SU-DHL-6 (cell line): ENCODE data around the gene KCND2.

ENCODE experiments used
- H2AFZ ChIP-seq: fragments of 200-600 bp; sonication (generic); 2 replicates; pipeline ENCODE4 v1.6.1; 2014; ENCODE audit warnings: low read depth, mild to moderate bottlenecking, moderate library complexity, mixed read lengths, antibody characterized with exemption, low read length; ENCODE audit not compliant: severe bottlenecking
- H3F3A ChIP-seq: fragments of 200-600 bp; shearing (Covaris generic); 2 replicates; pipeline ENCODE4 v1.6.0; 2016; ENCODE audit warnings: antibody characterized with exemption, mild to moderate bottlenecking; ENCODE audit not compliant: insufficient read depth
- H3K27ac ChIP-seq: fragments of 200-600 bp; sonication (generic); 2 replicates; pipeline ENCODE4 v1.5.1; 2016; ENCODE audit warnings: low read depth, mild to moderate bottlenecking, low read length, moderate library complexity, mixed read lengths
- H3K27me3 ChIP-seq: fragments of 200-600 bp; sonication (generic), shearing (Covaris generic); 2 replicates; pipeline ENCODE4 v1.6.0; 2014; ENCODE audit warnings: mild to moderate bottlenecking, low read length
- H3K36me3 ChIP-seq: fragments of 200-600 bp; sonication (generic); 2 replicates; pipeline ENCODE4 v1.6.1; 2014; ENCODE audit warnings: mild to moderate bottlenecking, low read length, mixed read lengths
- H3K4me2 ChIP-seq: fragments of 300-600, 200-600 bp; shearing (Covaris generic), sonication (generic); 2 replicates; pipeline ENCODE4 v1.6.0; 2014; ENCODE audit warnings: low read length, low read depth, mild to moderate bottlenecking; ENCODE audit not compliant: poor library complexity, severe bottlenecking
- H3K4me3 ChIP-seq: fragments of 200-600 bp; sonication (generic); 2 replicates; pipeline ENCODE4 v1.5.1; 2014; ENCODE audit warnings: antibody characterized with exemption, low read length, mild to moderate bottlenecking, mixed read lengths; ENCODE audit not compliant: insufficient read depth, poor library complexity, severe bottlenecking
- H3K79me2 ChIP-seq: fragments of 200-600 bp; sonication (generic); 2 replicates; pipeline ENCODE4 v1.6.1; 2014; ENCODE audit warnings: mild to moderate bottlenecking, low read length, moderate library complexity; ENCODE audit not compliant: insufficient read depth
- H3K9ac ChIP-seq: fragments of 200-600 bp; sonication (generic); 2 replicates; pipeline ENCODE4 v1.7.0; 2014; ENCODE audit warnings: mild to moderate bottlenecking, low read length
- H3K9me2 ChIP-seq: fragments of 200-600 bp; sonication (generic); replicated peaks from 2 replicates; pipeline ENCODE4 v1.6.1; 2014; ENCODE audit warnings: low read length; ENCODE audit not compliant: insufficient read depth
- H3K9me3 ChIP-seq: fragments of 200-600 bp; sonication (generic); 2 replicates; pipeline ENCODE4 v1.6.1; 2014; ENCODE audit warnings: low read length, mixed read lengths; ENCODE audit not compliant: insufficient read depth
- H4K20me1 ChIP-seq: fragments of 200-600 bp; sonication (generic); 2 replicates; pipeline ENCODE4 v1.6.1; 2014; ENCODE audit warnings: low read depth, mild to moderate bottlenecking, antibody characterized with exemption, low read length, moderate library complexity, mixed read lengths
- EZH2phosphoT487 ChIP-seq: fragments of 200-600 bp; sonication (generic), shearing (Covaris generic); conservative IDR thresholded peaks from 2 replicates; pipeline ENCODE4 v1.6.1; 2018; ENCODE audit warnings: mild to moderate bottlenecking, antibody characterized with exemption, low read length, moderate library complexity, mixed read lengths
- TF ChIP-seq, protein P1 (sequence below): fragments of 200-600 bp; sonication (generic); IDR thresholded peaks from one replicate; pipeline ENCODE4 v1.5.1; 2017; ENCODE audit warnings: antibody characterized with exemption, mild to moderate bottlenecking, low read length, moderate library complexity; ENCODE audit not compliant: insufficient read depth, poor library complexity, severe bottlenecking

Gene KCND2

DNA sequence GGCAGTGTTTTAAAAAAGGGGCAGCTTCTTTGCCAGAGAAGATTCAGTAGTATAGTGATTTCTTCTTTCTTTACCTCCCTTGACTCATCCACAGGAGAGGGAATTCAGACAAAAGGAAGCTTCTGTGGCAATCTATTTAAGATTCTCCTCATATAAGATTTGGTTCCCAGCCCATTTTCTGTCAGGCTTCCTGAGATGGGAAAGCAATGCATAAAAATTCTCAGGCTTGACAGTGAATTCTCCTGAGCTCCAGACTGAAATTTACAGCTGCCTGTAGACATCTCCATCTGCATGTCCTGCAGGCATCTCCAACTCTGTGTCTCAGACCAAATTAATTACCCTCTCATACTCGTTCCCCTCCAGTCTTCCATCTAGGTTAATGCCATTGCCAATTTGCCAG lies 512.1 kb downstream of the KCND2 start:
- no peak for TF ChIP-seq EZH2phosphoT487
- TF ChIP-seq, protein P1, sequence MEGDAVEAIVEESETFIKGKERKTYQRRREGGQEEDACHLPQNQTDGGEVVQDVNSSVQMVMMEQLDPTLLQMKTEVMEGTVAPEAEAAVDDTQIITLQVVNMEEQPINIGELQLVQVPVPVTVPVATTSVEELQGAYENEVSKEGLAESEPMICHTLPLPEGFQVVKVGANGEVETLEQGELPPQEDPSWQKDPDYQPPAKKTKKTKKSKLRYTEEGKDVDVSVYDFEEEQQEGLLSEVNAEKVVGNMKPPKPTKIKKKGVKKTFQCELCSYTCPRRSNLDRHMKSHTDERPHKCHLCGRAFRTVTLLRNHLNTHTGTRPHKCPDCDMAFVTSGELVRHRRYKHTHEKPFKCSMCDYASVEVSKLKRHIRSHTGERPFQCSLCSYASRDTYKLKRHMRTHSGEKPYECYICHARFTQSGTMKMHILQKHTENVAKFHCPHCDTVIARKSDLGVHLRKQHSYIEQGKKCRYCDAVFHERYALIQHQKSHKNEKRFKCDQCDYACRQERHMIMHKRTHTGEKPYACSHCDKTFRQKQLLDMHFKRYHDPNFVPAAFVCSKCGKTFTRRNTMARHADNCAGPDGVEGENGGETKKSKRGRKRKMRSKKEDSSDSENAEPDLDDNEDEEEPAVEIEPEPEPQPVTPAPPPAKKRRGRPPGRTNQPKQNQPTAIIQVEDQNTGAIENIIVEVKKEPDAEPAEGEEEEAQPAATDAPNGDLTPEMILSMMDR: no peak
- H3K79me2 ChIP-seq: no peaks in the 10 kb centered on the region
- H2AFZ ChIP-seq: no peak overlapping the region
- no peaks in the 10 kb centered on the region for H3K27me3 ChIP-seq
- no peaks in the 10 kb centered on the region for H3K9me2 ChIP-seq
- H3K9me3 ChIP-seq: no peaks in the 10 kb centered on the region
- H3K27ac ChIP-seq: no peak overlapping the region
- no peak overlapping the region for H3K4me3 ChIP-seq
- H3K4me2 ChIP-seq: no peak overlapping the region
- H4K20me1 ChIP-seq: no peaks in the 10 kb centered on the region
- no peak overlapping the region for H3K9ac ChIP-seq
- no peaks in the 10 kb centered on the region for H3K36me3 ChIP-seq
- H3F3A ChIP-seq: no peaks in the 10 kb centered on the region

DNA sequence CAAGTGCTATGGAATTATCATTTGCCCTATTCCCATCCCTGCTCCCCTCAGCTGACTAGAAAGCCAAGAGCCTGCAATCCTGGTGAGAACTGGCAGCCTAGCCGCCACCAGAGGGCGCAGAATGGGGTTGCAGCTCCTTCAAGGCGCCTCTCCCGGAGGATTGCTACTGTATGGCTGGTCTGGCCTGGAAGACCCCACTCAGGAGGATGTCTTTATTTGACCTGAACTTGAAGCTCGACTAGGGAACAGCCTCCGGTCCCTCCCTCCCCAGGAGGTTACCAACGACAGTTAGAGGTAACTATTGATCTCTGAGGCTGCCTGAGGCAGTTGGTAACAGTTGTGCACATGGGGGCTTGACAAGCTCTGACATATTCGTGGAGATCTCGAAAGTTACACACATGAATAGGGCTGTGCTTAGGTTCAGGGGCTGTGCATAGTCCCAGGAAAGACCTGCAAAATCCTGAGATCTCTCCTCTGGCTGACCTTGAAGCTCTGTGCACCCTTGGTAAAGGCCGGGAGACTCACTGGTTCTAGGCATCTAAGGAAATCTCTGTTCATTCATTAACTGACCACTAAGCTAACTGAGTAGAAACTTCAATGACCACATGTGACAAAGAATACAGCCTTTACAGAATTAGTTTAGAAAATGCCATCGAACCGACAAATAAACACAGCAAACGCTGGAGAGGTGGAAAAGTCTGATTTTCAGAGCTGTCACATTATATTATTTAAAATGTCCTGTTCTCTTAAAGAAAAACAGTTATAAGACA lies 519.3 kb downstream of the KCND2 start:
- no peak overlapping the region for H2AFZ ChIP-seq
- no peaks in the 10 kb centered on the region for H3K9me2 ChIP-seq
- no peak overlapping the region for H3K27ac ChIP-seq
- H3K36me3 ChIP-seq: no peaks in the 10 kb centered on the region
- no peak overlapping the region for H3K9ac ChIP-seq
- H3K4me3 ChIP-seq: no peak overlapping the region
- TF ChIP-seq, protein P1: peak; percentile 92
- TF ChIP-seq EZH2phosphoT487: no peak
- H3K27me3 ChIP-seq: no peaks in the 10 kb centered on the region
- no peaks in the 10 kb centered on the region for H3K9me3 ChIP-seq
- H4K20me1 ChIP-seq: peaks cover 3% of the 10 kb centered on the region; the same call in 1 of the 2 replicates
- no peaks in the 10 kb centered on the region for H3K79me2 ChIP-seq
- H3F3A ChIP-seq: no peaks in the 10 kb centered on the region
- H3K4me2 ChIP-seq: no peak overlapping the region

DNA sequence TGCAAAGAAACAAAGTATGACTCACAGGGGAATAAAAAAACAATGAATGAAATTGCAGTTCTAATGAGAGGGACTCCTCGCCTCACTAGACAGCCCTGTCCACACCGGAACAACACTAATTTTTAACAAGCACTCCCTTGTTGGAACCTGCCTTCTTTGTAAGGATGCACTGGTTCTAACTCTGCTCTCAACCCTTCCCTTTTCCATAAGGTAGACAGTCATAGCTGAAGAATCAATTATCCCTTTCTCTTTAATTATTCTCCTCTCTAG lies 519.8 kb downstream of the KCND2 start:
- Histone ChIP-seq H3K4me3 (no peak overlapping the region), H3K9ac (no peak overlapping the region), H3K9me2 (no peaks in the 10 kb centered on the region), H3K27ac (no peak overlapping the region), H3K36me3 (no peaks in the 10 kb centered on the region), H3K4me2 (no peak overlapping the region), H3F3A (no peaks in the 10 kb centered on the region), H4K20me1 (peaks cover 3% of the 10 kb centered on the region; the same call in 1 of the 2 replicates), H2AFZ (no peak overlapping the region), H3K27me3 (no peaks in the 10 kb centered on the region), H3K9me3 (no peaks in the 10 kb centered on the region), H3K79me2 (no peaks in the 10 kb centered on the region)
- no peak for TF ChIP-seq EZH2phosphoT487

DNA sequence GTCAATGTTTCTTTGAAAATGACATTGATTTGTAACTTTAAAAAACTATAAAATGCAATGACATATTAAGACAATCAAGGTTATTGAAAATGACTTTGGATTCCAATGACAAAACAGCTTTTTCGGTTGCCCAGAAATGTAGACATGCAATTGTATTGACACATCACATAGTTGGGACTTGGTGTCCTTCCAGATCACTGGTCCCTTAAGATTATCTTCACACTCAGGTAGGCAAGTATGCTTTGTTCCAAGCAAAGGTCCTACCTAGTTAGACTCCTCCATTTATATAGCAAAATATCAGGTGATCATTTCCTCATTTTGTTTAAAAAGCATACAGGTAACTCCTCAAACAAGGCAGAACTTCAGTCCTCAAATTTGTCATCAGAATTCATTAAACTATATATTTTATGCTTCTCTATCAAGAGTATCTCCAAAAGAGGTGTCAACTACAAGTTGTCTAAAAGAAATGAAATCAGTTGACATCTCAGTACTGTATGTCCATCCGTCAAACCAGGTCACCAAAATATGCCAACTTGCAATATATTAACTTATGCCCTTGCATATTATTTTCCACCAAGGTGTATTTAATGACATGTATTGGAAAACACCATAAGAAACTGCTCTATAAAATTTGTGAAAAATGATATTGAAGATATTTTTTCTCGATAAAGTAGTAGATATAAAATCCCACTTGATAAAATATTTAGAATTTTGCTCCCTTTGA lies 520.4 kb downstream of the KCND2 start:
- H3K27me3 ChIP-seq: no peaks in the 10 kb centered on the region
- peaks cover 3% of the 10 kb centered on the region; the same call in 1 of the 2 replicates for H4K20me1 ChIP-seq
- no peaks in the 10 kb centered on the region for H3K36me3 ChIP-seq
- no peaks in the 10 kb centered on the region for H3K9me2 ChIP-seq
- no peaks in the 10 kb centered on the region for H3F3A ChIP-seq
- H3K4me2 ChIP-seq: no peak overlapping the region
- no peak overlapping the region for H3K27ac ChIP-seq
- no peak overlapping the region for H3K4me3 ChIP-seq
- H2AFZ ChIP-seq: no peak overlapping the region
- no peaks in the 10 kb centered on the region for H3K9me3 ChIP-seq
- TF ChIP-seq, protein P1: no peak
- no peak for TF ChIP-seq EZH2phosphoT487
- H3K79me2 ChIP-seq: no peaks in the 10 kb centered on the region
- H3K9ac ChIP-seq: no peak overlapping the region
